ENCODE data around the gene TSEN34. TPM values are rescaled to one million over a fixed set of nuclear protein-coding genes. Genes with fewer than 3 reads are reported as not detected.
"Not testable (repeated sequence)": the region's sequence is repeated elsewhere in the genome, so short reads cannot be mapped to it uniquely, and the experiment has no call there.

Gene TSEN34
- total and polyA plus RNA-seq, 3 donors from 2014 or later = 73.1 to 177 (median 162) TPM

DNA sequence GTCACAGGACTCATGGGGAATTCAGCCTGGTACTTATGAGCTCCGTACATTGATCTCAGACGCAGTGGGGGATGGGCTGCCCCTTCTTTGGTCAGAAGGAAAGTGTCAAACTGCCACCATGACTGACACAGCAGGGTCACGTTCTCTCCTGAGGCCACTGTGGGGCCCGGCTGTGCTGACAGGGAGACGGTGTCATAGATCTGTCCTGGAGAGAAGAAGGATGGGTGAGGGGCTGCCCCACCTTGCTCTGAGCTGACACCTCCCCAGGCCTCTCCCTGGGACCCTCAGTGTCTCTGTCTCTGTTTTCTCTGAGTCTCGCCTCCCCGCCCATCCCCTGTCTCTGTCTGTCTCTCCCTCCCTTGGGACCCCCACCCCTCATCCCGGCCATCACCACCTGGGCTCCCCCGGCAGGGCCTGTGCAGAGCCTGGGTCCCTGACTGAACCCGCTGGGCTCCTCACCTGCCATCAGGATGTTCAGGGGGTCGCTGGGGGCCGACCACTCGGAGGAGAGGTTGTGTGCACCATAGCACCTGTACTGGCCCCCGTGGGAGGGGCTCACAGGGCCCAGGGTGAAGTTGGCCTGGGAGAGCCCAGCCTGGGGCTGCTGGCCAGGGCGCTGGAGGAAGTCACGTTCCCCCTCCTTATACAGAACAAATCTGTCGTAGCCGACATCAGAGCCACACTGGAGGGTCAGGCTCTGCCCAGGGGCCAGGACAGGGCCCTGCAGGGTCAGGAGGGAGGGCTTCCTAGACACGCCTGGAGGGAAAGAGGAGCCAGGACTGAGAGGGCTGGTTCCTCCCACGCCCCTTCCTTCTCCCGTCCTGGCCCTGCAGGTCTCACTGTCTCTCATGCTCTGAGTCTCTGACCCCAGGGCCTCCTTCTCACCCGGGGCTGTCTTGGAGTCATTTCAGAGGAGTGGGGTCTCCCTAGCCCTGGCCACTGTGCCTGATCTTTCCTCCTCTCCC, 49.5 kb downstream of the TSEN34 start:
- H3K9me3 ChIP-seq; H3K4me3 ChIP-seq; H3K4me1 ChIP-seq; H3K27ac ChIP-seq; intact Hi-C loops (cut with DNase I; ENCODE audit: low total_unique reads); H3K36me3 ChIP-seq (ENCODE audit: low read depth, missing control alignments); H3K27me3 ChIP-seq; DNase-seq: not testable (repeated sequence)
- WGBS, 2 donors = 62 to 78% methylated on average over 11 to 14 of the region's 22 CpGs

DNA sequence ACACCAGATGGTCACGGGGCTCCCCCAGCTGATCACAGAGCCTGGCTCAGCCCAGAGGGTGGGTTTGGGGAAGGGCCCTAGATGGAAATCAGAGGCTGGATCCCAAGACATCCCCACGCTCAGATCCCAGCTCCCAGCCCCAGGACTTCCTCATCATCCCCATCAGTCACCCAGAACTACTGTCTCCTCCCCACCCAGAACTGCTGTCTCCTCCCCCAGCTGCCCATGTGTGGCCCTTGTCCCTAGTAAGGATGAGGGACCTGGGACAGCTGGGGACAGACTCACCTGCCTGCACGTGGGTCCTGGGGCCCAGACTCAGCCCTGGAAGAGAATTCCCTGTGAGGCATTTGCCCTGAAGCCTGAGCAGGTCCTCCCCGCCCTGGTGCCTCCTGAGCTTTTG, 51.1 kb downstream of the TSEN34 start:
- H3K27ac ChIP-seq; H3K36me3 ChIP-seq (ENCODE audit: low read depth, missing control alignments); H3K4me1 ChIP-seq; H3K27me3 ChIP-seq; H3K4me3 ChIP-seq; DNase-seq; H3K9me3 ChIP-seq; intact Hi-C loops (cut with DNase I; ENCODE audit: low total_unique reads): not testable (repeated sequence)
- no CpG with 5 or more reads among the region's 4 CpGs for WGBS, 2 donors

DNA sequence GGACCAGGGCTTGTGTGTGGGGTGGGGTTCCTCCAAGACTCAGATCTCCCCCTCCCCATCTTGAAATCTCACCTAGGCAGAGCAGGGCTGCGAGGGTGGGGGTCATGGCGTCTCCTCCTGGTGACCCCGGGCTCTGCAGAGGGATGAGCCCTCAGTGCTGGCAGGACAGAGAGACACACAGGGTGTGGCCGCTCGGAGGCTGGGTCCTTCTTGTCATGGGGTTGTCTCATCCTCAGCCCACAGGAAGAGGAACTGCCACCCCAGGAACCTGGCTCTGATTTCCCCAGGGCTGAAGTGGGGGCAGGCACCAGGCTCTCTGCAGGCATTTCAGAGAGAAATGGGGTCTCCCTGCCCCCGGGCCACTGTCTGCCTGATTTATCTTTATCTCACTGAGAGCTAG, 51.5 kb downstream of the TSEN34 start, which contains the start of gene LILRA6:
TSS of gene LILRA6 (minus strand) at position 145 of the 400 bp plus-strand sequence.
- 82% methylated on average over 3 of the region's 6 CpGs; no CpG with 5 or more reads in 1 of the 2 donors for WGBS, 2 donors
- H3K27me3 ChIP-seq; H3K4me1 ChIP-seq; H3K36me3 ChIP-seq (ENCODE audit: low read depth, missing control alignments); H3K4me3 ChIP-seq; intact Hi-C loops (cut with DNase I; ENCODE audit: low total_unique reads); DNase-seq; H3K9me3 ChIP-seq; H3K27ac ChIP-seq: not testable (repeated sequence)

DNA sequence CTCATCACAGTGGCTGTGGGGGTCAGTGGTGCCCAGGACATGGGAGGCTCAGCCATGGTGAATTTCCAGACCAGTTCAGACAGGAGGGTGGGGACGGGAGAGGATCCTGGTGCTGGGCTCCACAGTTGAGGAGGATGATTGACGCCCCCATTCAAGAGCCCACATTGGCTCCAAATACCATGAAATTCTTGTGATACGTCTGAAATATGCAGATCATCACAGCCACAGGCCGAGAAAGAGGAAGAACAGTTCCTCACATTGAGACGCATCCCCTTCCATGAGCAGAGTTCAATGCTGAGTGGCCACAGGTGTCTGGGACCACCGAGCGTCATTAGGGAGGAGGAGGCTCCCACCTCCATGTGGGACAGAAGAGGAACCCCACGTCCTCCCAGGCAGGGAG, 52.7 kb downstream of the TSEN34 start:
- H3K4me3 ChIP-seq; DNase-seq; H3K9me3 ChIP-seq; H3K27me3 ChIP-seq; H3K27ac ChIP-seq; H3K4me1 ChIP-seq; intact Hi-C loops (cut with DNase I; ENCODE audit: low total_unique reads); H3K36me3 ChIP-seq (ENCODE audit: low read depth, missing control alignments): not testable (repeated sequence)
- WGBS, 2 donors = no CpG with 5 or more reads among the region's 8 CpGs

Other genes with a start within 250 kb of the TSEN34 start
- under 1 TPM; 0.62 to 0.94 TPM for gene CACNG8, start 228.4 kb upstream of the TSEN34 start, total RNA-seq
- gene CACNG8, start 228.4 kb upstream of the TSEN34 start, polyA plus RNA-seq (ENCODE audit: insufficient read depth, low read depth, low replicate concordance) = 0.36 TPM
- 1 to 10 TPM; 5.3 to 5.5 TPM for gene CACNG6, start 199.7 kb upstream of the TSEN34 start, total RNA-seq
- gene CACNG6, start 199.7 kb upstream of the TSEN34 start, polyA plus RNA-seq (ENCODE audit: insufficient read depth, low read depth, low replicate concordance) = 2.1 TPM
- not detected for gene VSTM1, start 127.4 kb upstream of the TSEN34 start, total RNA-seq
- 1.4 TPM for gene VSTM1, start 127.4 kb upstream of the TSEN34 start, polyA plus RNA-seq (ENCODE audit: insufficient read depth, low read depth, low replicate concordance)
- gene TARM1, start 109.9 kb upstream of the TSEN34 start, total RNA-seq = under 1 TPM in 1 of 2 donors, not detected in 1; 0.37 TPM
- gene TARM1, start 109.9 kb upstream of the TSEN34 start, polyA plus RNA-seq (ENCODE audit: insufficient read depth, low read depth, low replicate concordance) = not detected
- gene OSCAR, start 90.5 kb upstream of the TSEN34 start, total RNA-seq = 1 to 10 TPM; 1.2 to 1.7 TPM
- gene OSCAR, start 90.5 kb upstream of the TSEN34 start, polyA plus RNA-seq (ENCODE audit: insufficient read depth, low read depth, low replicate concordance) = 1.7 TPM
- gene NDUFA3, start 88.5 kb upstream of the TSEN34 start, total RNA-seq = 10 to 100 TPM; 40.0 to 55.6 TPM
- 251 TPM for gene NDUFA3, start 88.5 kb upstream of the TSEN34 start, polyA plus RNA-seq (ENCODE audit: insufficient read depth, low read depth, low replicate concordance)
- gene TFPT, start 75.7 kb upstream of the TSEN34 start, total RNA-seq = 10 to 100 TPM; 11.2 to 12.9 TPM
- gene TFPT, start 75.7 kb upstream of the TSEN34 start, polyA plus RNA-seq (ENCODE audit: insufficient read depth, low read depth, low replicate concordance) = 16.0 TPM
- gene PRPF31, start 75.6 kb upstream of the TSEN34 start, total RNA-seq = 10 to 100 TPM; 60.1 to 66.6 TPM
- 56.4 TPM for gene PRPF31, start 75.6 kb upstream of the TSEN34 start, polyA plus RNA-seq (ENCODE audit: insufficient read depth, low read depth, low replicate concordance)
- 10 to 100 TPM; 79.3 to 79.9 TPM for gene CNOT3, start 53.5 kb upstream of the TSEN34 start, total RNA-seq
- 94.3 TPM for gene CNOT3, start 53.5 kb upstream of the TSEN34 start, polyA plus RNA-seq (ENCODE audit: insufficient read depth, low read depth, low replicate concordance)
- gene LENG1, start 31.6 kb upstream of the TSEN34 start, total RNA-seq = 10 to 100 TPM; 10.2 to 12.8 TPM
- gene LENG1, start 31.6 kb upstream of the TSEN34 start, polyA plus RNA-seq (ENCODE audit: insufficient read depth, low read depth, low replicate concordance) = 20.6 TPM
- gene TMC4, start 18.1 kb upstream of the TSEN34 start, total RNA-seq = under 1 TPM; 0.31 to 0.43 TPM
- gene TMC4, start 18.1 kb upstream of the TSEN34 start, polyA plus RNA-seq (ENCODE audit: insufficient read depth, low read depth, low replicate concordance) = 4.1 TPM
- gene MBOAT7, start 1.7 kb upstream of the TSEN34 start, total RNA-seq = 100 to 1,000 TPM; 479 to 482 TPM
- gene MBOAT7, start 1.7 kb upstream of the TSEN34 start, polyA plus RNA-seq (ENCODE audit: insufficient read depth, low read depth, low replicate concordance) = 218 TPM
- gene RPS9, start 9.6 kb downstream of the TSEN34 start, total RNA-seq = 1,000 to 10,000 TPM in 1 of 2 donors, 100 to 1,000 TPM in 1; 648 to 1,251 TPM
- 969 TPM for gene RPS9, start 9.6 kb downstream of the TSEN34 start, polyA plus RNA-seq (ENCODE audit: insufficient read depth, low read depth, low replicate concordance)
- 10 to 100 TPM in 1 of 2 donors, 1 to 10 TPM in 1; 3.6 to 11.0 TPM for gene LILRB3, start 31.7 kb downstream of the TSEN34 start, total RNA-seq
- gene LILRB3, start 31.7 kb downstream of the TSEN34 start, polyA plus RNA-seq (ENCODE audit: insufficient read depth, low read depth, low replicate concordance) = 4.9 TPM
- 1 to 10 TPM in 1 of 2 donors, under 1 TPM in 1; 0.37 to 1.5 TPM for gene LILRA6, start 51.5 kb downstream of the TSEN34 start, total RNA-seq
- gene LILRA6, start 51.5 kb downstream of the TSEN34 start, polyA plus RNA-seq (ENCODE audit: insufficient read depth, low read depth, low replicate concordance) = 2.7 TPM
- gene LILRB5, start 66.0 kb downstream of the TSEN34 start, total RNA-seq = 1 to 10 TPM; 1.9 to 4.4 TPM
- gene LILRB5, start 66.0 kb downstream of the TSEN34 start, polyA plus RNA-seq (ENCODE audit: insufficient read depth, low read depth, low replicate concordance) = 8.7 TPM
- under 1 TPM; 0.71 to 0.99 TPM for gene LILRB2, start 89.8 kb downstream of the TSEN34 start, total RNA-seq
- gene LILRB2, start 89.8 kb downstream of the TSEN34 start, polyA plus RNA-seq (ENCODE audit: insufficient read depth, low read depth, low replicate concordance) = 3.0 TPM
- 1 to 10 TPM; 1.1 to 1.2 TPM for gene LILRA5, start 121.9 kb downstream of the TSEN34 start, total RNA-seq
- gene LILRA5, start 121.9 kb downstream of the TSEN34 start, polyA plus RNA-seq (ENCODE audit: insufficient read depth, low read depth, low replicate concordance) = 1.4 TPM
- under 1 TPM in 1 of 2 donors, not detected in 1; 0.81 TPM for gene LILRA4, start 147.9 kb downstream of the TSEN34 start, total RNA-seq
- 0.50 TPM for gene LILRA4, start 147.9 kb downstream of the TSEN34 start, polyA plus RNA-seq (ENCODE audit: insufficient read depth, low read depth, low replicate concordance)
- gene LAIR1, start 173.6 kb downstream of the TSEN34 start, total RNA-seq = 1 to 10 TPM; 6.4 to 7.1 TPM
- 13.4 TPM for gene LAIR1, start 173.6 kb downstream of the TSEN34 start, polyA plus RNA-seq (ENCODE audit: insufficient read depth, low read depth, low replicate concordance)
- 100 to 1,000 TPM; 226 to 248 TPM for gene TTYH1, start 224.2 kb downstream of the TSEN34 start, total RNA-seq
- gene TTYH1, start 224.2 kb downstream of the TSEN34 start, polyA plus RNA-seq (ENCODE audit: insufficient read depth, low read depth, low replicate concordance) = 126 TPM